Stimulated activated CD8-positive, alpha-beta memory T cell treated with anti-CD3 and anti-CD28 coated beads, Interleukin-7, amount 100 ng/mL, for 48 hours (primary cell): ENCODE data around the gene ROR1.

ENCODE experiments used
- DNase-seq, 2 donors: peaks; one replicate each; pipeline ENCODE4 v3.0.0-alpha.2; 2020; ENCODE audit warnings: low read depth in 1 of 2; ENCODE audit errors: extremely low read depth in 1 of 2

ROR1 gene

GRCh38 chr1:63904826-63905225, 131.0 kb downstream of the ROR1 start:
- DNase-seq = no peak

GRCh38 chr1:63906047-63906704, 132.4 kb downstream of the ROR1 start:
- no peak for DNase-seq

DNA sequence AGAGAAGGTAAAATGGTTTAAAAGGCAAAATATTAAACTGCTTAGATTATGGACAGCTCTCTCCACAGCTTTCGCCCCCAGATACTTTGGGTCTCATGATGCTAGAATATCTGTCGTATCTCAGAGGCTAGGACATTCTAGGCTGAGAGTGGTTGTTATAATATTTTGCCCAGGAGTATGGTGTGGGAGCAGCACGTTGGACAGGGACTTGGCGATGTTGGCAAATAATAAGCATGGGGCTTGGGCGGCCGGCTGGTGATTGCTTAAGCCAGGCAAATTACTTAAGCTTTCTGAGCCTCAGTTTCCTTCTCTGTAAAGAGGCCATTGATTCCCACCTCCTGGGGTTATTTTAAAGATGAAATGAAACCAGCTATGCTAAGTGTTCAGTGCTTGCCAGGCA, 133.2 kb downstream of the ROR1 start:
- DNase-seq = no peak

- no peak for DNase-seq
These were observed 134.2 kb downstream of the ROR1 start for GRCh38 chr1:63908016-63908415.

GRCh38 chr1:63909526-63909925, 135.7 kb downstream of the ROR1 start:
- no peak for DNase-seq

DNA sequence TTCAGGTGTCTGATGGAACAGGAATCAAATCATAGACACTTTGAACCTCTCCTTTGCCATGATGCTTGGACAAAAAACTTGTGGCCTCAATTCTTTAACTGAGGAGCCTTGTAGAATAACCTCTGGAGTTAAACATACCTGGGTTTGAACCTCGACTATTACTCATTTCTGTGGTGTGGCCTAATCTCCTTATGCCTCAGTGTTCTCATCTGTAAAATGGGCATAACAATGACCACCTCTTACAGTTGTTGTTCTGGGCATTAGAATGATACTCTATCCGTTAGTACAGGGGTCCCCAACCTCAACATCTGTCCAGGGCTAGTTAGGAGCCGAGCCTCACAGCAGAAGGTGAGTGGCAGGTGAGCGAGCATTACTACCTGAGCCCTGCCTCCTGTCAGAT, 137.2 kb downstream of the ROR1 start:
- DNase-seq = no peak

GRCh38 chr1:63912643-63913042, 138.8 kb downstream of the ROR1 start:
- no peak for DNase-seq

DNA sequence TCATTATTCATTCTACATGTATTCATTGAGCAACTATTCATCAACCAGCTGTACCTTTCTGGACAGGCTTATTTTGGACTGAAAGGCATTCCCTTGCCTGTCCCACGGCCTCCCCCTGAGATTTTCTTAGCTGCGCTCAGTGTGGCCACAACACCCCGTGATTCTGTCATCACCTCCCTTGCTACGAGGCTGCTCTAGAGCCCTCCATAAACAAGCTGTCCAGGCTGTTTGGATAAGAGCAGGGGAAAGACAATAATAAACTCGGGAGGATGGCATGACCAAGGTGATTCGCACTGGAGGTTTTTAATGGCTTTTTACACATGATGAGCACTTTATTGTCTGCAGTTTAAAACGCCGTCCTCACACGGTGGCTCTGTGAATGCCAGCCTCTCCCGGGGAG, 139.7 kb downstream of the ROR1 start:
- DNase-seq = no peak

- DNase-seq = no peak
These were observed 140.4 kb downstream of the ROR1 start for GRCh38 chr1:63914241-63914640.

GRCh38 chr1:63914706-63915105, 140.9 kb downstream of the ROR1 start:
- no peak for DNase-seq

- DNase-seq = no peak
These were observed 141.3 kb downstream of the ROR1 start for GRCh38 chr1:63915121-63915520.

DNA sequence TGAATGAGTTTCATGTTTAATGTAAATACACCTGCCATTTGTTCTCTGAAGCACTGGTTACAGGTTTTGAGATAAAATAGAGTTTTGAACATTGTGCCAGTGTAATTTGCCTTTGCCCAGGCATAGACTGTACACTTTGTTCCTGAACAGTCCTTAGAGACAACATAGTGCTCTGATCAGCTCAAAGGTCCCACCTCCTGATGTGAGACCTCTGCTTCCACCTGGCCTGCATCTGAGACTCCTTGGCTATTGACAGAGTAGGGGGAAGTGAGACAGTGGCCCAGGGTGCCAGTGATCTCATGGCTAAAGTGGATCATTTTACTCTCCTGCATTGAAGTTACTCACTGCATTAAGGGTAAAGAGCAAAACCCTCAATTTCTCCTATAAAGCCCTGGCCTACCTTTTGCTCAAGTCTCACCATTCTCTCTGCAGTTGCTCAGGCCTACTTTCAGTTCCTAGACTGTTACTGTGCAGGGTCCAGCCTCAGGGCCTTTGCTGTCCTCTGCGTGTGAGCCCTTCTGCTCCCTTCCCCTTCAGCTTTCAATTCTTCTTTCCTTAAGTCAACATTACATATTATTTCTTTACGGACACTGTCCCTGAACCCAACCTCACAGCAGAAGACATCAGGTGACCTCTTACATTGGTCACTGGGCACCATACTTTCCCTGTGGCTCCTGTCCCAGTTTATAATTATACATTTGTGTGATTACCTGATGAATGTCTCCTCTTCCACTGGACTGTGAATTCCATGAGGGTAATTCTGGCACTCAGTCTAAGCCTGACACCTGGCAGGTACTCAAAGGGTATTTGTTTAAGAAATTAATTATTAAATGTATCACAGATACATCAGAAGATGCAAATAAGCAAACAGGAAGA, 142.9 kb downstream of the ROR1 start:
- no peak for DNase-seq

DNA sequence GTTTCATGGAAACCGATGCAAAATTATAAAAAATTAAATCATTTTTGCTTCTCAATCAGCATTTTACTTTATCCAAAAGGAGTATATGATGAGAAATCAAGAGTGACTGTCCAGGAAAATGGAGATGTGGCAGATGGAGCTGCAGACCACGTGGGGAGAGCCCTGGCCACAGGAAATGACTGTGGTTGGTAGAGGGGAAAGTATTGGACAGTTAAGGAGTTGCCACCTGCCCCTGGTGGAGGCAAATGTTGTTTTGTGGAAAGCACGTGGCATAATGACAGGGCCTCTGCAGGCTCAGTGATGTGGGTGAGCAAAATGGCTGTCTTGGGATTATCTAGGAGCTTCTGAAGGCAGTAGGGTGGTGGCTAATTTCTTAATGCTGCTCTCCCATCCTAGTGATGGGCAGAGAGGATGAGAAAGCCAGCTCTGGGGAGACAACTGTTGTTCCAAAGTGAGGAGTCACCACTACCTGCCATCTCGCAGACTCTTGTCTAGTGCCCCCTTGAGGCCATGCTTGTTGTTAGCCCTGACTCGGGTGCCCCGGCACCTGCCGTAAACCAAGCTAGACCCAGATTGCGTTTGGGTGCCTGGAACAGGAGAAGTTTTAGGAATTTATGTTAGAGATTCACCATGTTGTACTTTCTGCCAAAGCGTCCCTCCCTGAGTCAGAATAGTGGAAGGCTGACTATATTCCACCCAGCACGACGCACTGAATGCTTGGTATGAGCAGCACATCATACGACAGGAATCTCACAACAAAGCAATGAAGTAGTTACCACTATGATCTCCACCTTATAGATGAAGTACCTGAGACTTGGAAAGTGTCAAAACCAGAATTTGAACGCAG, 144.0 kb downstream of the ROR1 start:
- no peak for DNase-seq

DNA sequence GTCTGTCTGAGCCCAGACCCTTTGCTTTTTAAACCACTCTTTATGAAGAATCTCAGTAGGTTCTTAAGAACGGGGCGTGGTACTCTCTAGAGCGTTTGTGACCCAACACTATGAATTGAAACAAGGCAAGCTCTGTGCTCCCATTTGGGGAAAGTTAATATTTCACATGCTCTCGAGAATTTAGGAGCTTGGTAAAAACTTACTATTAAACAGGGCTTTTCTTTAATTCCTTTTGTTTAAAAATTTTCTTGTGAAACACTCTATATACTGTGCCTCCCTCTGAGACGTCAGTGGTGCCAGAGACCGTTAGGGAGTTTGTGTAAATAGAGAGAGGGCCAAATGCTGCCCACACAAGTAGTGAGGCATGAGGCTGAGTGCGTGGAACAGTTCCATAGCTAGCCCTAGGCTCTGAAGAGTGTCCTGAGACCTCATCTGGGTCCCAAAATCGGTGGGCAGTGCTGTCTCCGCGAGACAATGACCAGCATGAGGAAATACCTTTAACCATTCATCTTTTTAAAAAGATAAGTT, 144.7 kb downstream of the ROR1 start:
- no peak for DNase-seq

- DNase-seq = no peak
These were observed 146.6 kb downstream of the ROR1 start for GRCh38 chr1:63920154-63921117.

DNA sequence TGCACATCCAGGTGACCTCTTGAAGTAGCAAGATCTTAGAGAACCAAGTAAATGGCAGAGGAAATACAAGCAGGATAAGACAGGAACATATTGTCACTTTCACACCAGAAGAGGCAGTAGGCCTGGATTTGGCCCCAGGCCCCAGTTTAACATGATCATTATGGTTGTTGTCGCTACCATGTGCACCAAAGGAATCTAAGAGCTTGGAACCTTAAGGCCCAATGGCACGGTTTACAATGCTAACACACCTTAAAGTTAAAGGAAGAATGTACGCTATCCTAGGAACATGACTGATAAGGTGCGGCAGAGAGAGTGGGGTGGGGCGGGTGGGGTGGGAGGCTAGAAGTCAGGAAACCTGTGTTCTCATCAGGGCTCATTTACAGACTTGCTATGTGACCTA, 147.5 kb downstream of the ROR1 start:
- DNase-seq = no peak

DNA sequence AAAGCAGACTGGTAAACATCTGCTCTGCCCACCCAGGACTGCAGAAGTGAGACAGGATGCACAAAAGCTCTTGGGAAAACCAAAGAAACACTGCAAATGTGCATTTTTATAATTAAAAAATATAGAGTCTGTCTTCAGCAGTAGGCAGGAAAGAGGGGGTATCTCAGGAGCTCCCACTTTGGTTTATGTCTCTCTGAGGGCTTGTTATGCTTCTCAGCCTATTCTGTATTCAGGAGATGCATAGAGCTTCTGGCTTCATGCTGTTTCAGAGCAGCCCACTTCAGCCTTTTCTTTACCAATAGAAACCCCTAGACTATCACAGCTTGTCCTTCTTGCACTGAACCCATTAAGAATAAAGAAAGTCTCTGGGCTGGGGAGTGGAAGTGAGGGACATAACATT, 148.0 kb downstream of the ROR1 start:
- DNase-seq = no peak

- DNase-seq = no peak
These were observed 149.0 kb downstream of the ROR1 start for GRCh38 chr1:63922848-63923247.

DNA sequence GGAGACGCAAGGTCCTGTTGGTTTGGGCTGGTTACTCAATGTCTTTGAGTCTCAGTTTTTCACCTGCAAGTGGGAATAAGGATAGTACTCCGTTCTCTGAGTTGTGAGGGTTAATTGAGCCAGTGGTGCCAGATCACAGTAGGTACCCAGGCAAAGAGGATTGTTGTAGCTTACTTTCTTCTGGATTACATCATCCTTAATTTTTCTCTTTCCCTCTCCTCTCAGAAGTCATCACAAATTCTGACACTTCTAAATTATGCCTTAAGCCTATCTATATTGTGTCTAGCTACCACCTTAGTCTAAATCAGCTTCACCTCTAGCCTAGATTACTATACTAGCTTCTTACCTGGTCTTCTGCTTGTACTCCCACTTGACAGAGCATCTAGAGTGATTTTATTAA, 149.5 kb downstream of the ROR1 start:
- no peak for DNase-seq

- DNase-seq = no peak
These were observed 150.8 kb downstream of the ROR1 start for GRCh38 chr1:63924600-63924999.
